Activated T-cell treated with anti-CD3 and anti-CD28 coated beads for 4 hours (primary cell): ENCODE data around the gene TMEM61.
"Not testable (repeated sequence)": the region's sequence is repeated elsewhere in the genome, so short reads cannot be mapped to it uniquely, and the experiment has no call there.

Source experiments
- DNase-seq: peaks from one replicate; pipeline ENCODE4 v3.0.0-alpha.2; 2020

Gene TMEM61

DNA sequence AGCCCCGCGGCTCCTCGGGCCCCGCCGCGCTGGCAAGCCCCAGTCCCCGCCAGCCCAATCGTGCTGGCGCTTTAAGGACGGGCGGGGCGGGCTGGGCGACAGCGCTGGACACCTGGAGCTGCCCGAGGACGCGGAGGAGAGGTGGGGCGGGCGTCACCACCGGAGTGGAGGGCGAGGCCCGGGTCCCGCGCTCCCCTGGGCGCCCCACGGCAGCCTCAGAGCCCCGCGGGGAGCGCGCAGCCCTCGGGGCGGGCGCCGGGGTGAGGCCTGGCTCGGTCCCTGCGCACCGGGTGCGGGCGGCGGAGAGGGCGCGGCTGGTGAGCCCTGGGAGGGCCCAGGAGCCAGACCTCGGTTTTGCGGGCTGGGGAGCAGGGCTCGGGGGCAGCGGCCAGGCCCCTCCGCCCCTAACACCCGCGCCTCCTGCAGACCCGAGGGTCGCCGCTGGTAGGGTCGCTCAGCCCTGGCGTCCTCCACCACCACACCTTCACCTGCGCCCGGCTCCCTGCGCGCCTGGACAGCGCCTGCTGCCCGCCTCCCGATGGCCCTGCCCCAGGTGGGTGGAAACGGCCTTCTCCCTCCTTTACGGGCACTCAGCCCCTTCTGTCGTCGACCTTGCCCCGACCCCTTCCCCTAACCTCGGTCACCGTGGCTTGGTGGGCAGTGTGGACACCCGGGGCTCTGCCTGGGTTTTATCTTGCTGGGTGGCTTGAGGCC lies at the start of gene TMEM61:
TSS of gene TMEM61 (plus strand) at position 101 of the 714 bp plus-strand sequence. CDS start at position 539, 438 bp downstream.
- DNase-seq, result no peak

GRCh38 chr1:54931275-54931840 lies 49.1 kb upstream of the TMEM61 start:
- no peak for DNase-seq

DNA sequence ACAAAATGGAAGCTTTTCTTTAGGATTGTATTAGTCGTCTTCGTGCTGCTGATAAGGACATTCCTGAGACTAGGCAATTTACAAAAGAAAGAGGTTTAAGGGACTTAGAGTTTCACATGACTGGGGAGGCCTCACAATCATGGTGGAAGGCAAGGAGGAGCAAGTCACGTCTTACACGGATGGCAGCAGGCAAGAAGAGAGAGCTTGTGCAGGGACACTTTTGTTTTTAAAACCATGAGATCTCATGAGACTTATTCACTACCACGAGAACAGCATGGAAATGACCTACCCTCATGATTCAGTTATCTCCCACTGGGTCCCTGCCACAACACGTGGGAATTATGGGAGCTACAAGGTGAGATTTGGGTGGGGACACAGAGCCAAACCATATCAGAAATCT lies 46.3 kb upstream of the TMEM61 start:
- not testable (repeated sequence) for DNase-seq

DNA sequence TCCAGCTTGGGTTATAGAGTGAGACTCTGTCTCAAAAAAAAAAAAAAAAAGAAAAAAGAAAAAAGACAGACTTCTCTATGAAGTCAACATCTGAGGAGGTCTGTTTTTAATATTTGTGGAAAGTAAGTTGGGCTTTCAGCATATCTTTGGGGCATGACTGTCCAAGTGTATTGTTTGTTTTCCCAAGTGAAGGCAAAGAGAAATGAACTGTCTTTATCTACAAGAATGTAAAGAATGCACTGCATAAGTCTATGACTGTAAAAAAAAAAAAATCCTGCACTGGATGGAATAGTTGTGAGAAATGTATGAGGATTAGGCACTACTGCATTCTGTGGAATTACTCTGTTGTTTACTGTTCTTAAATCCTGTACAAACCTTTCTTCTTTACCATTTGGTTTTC lies 45.6 kb upstream of the TMEM61 start:
- no peak for DNase-seq

GRCh38 chr1:54936791-54937190 lies 43.6 kb upstream of the TMEM61 start:
- no peak for DNase-seq

GRCh38 chr1:54937469-54937868 lies 43.0 kb upstream of the TMEM61 start:
- DNase-seq, result no peak

GRCh38 chr1:54938955-54939354 lies 41.5 kb upstream of the TMEM61 start:
- not testable (repeated sequence) for DNase-seq

DNA sequence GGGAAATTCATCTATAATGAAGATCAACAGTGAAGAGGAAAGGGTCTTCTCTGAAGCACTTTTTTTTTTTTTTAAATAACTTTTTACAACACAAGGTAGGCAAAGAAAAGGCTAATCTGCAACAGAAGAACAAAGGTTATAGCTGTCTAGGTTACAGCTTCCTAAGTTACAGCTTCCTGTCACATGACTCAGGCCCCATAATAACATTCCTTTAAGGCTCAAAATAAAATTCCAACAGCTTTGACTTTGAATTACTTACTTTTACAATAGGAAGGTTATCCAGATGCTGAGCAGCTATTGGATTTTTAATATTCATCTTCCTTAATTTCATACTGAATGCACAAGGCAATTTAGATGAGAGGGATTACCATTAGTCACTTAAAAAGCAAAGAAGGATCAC lies 40.4 kb upstream of the TMEM61 start:
- no peak for DNase-seq

DNA sequence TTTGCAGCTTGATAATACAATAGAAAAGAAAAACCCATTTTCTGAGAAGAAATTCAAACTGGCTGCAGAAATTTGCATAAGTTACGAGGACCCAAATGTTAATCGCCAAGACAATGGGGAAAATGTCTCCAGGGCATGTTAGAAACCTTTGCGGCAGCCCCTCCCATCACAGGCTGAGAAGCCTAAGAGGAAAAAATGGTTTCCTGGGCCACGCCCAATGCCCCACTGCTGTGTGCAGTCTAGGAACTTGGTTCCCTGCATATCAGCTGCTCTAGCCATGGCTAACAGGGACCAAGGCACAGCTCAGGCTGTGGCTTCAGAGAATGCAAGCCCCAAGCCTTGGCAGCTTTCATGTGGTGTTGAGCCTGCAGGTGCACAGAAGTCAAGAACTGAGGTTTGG lies 37.5 kb upstream of the TMEM61 start:
- no peak for DNase-seq

DNA sequence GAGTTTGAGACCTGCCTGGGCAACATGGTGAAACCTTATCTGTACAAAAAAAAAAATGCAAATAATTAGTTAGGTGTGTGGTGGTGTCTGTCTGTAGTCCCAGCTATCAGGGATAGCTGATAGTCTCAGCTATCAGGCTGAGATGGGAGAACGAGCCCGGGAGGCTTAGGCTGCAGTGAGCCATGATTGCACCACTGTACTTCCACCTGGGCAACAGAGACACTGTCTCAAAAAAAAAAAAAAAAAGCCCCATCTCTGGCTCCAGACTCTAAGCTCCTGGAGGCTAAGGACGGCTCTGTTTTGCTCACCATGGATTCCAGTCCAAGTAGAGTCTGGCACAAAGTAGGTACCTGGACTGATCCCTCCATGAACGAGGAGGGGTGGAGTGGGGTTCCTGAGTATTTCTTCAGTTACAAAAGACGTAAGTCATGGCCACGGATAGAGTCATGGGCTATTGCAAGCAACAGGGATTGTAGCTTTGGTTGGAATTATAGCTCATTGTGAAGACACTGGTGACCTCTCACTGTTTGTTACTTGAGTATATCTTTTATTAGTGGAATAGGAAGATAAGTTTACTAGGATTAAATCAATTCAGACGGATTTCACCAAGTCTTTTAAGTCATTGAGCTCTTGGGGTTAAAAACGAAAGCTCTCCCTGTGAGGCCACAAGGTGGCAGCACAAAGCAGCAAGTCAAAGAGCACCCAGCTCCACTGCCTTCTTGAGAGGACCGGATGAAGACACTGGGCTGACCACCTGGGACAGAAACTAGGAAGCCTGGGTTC lies 35.6 kb upstream of the TMEM61 start:
- DNase-seq, result peak; percentile 36

- DNase-seq, result no peak
These were observed 35.0 kb upstream of the TMEM61 start for GRCh38 chr1:54945393-54945936.

DNA sequence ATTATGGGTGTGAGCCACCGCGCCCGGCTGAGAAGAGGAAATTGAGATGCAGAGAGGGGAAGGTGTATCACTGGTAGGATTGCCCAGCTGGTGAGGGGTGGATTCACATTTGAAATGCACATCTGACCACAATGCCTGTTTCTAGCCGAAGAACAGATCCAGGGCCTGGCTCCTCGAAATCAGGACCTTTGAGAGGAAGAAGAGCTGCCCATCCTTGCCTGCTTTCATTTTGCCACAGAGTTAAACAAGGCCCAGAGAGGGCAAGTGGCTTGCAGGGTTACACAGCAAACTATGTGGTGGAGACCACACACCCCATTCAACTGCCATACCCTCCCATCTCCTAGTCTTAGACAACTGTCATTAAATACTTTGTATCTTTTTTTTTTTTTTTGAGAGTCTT lies 32.9 kb upstream of the TMEM61 start:
- no peak for DNase-seq

GRCh38 chr1:54949053-54949452 lies 31.4 kb upstream of the TMEM61 start:
- DNase-seq, result no peak

DNA sequence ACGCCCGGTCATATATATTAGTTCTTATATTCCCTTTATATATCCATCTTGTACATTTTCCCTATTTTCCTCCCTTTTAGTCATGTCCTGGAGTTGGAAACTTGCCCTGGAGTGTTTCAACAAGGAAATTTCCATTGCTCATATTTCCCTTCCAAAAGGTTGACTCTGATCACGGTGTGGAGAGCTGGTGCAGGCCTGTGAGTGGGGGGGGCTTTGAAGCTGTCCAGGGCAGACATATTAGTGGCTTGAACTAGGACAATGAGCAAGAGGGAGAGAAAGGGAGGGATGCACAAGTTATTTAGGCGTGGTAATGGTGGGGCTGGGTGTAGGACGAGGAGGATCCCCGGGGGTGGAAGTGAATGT lies 30.4 kb upstream of the TMEM61 start:
- DNase-seq, result no peak

- DNase-seq, result peak; percentile 30
These were observed 29.9 kb upstream of the TMEM61 start for GRCh38 chr1:54950369-54951163.

- DNase-seq, result no peak
These were observed 28.6 kb upstream of the TMEM61 start for GRCh38 chr1:54951810-54952226.

GRCh38 chr1:54952950-54953718 lies 27.3 kb upstream of the TMEM61 start:
- DNase-seq, result no peak

- no peak for DNase-seq
These were observed 26.6 kb upstream of the TMEM61 start for GRCh38 chr1:54953846-54954245.

DNA sequence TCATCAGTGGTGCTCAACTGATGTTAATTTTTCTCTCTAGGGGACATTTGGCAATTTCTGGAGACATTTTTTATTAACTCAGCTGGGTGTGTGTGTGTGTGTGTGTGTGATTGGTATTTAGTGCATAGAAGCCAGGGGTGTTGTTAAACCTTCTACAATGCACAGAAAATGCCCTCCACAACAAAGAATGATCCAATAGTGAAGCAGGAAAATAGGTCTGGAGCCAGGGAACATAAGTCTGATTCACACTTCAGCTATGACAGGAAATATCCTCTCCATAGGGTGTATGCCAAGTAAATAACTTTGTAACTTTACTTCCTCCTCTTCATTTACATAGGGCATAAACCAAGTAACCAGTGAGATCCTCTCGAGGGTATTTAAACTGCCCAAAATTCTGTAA lies 25.1 kb upstream of the TMEM61 start:
- no peak for DNase-seq

- no peak for DNase-seq
These were observed 23.7 kb upstream of the TMEM61 start for GRCh38 chr1:54956726-54957125.

- DNase-seq, result no peak
These were observed 21.2 kb upstream of the TMEM61 start for GRCh38 chr1:54959241-54959640.
